Ectodermal cell (in vitro differentiated cells): ENCODE results near the gene IL2RA.

Experiments
- H3K27ac ChIP-seq: 2 replicates; pipeline ENCODE4 v1.7.0; 2013; ENCODE audit warnings: mild to moderate bottlenecking, low read depth, low read length; ENCODE audit not compliant: insufficient read depth, poor library complexity, severe bottlenecking
- H3K27me3 ChIP-seq: 2 replicates; pipeline ENCODE4 v1.7.0; 2013; ENCODE audit warnings: mild to moderate bottlenecking, low read length; ENCODE audit not compliant: insufficient read depth, control insufficient read depth, poor library complexity, severe bottlenecking
- H3K36me3 ChIP-seq: one replicate; pipeline ENCODE4 v1.7.0; 2013; ENCODE audit warnings: low read length; ENCODE audit not compliant: control insufficient read depth, insufficient read depth
- H3K4me1 ChIP-seq: one replicate; pipeline ENCODE4 v1.7.0; 2013; ENCODE audit warnings: low read length; ENCODE audit not compliant: control insufficient read depth, insufficient read depth
- H3K4me3 ChIP-seq: 2 replicates; pipeline ENCODE4 v1.7.0; 2013; ENCODE audit warnings: low read depth, low read length, control low read depth; ENCODE audit not compliant: insufficient read depth
- H3K9me3 ChIP-seq: 2 replicates; pipeline ENCODE4 v1.7.0; 2013; ENCODE audit warnings: mild to moderate bottlenecking, low read length, moderate library complexity; ENCODE audit not compliant: control insufficient read depth
- WGBS, 2 experiments: methylation state at CpG; one replicate each; pipeline ENCODE4 v1.1.7; 2013; ENCODE audit warnings: missing lambda C conversion rate in 2 of 2; 5-methylcytosine and 5-hydroxymethylcytosine counted together

The IL2RA gene

DNA sequence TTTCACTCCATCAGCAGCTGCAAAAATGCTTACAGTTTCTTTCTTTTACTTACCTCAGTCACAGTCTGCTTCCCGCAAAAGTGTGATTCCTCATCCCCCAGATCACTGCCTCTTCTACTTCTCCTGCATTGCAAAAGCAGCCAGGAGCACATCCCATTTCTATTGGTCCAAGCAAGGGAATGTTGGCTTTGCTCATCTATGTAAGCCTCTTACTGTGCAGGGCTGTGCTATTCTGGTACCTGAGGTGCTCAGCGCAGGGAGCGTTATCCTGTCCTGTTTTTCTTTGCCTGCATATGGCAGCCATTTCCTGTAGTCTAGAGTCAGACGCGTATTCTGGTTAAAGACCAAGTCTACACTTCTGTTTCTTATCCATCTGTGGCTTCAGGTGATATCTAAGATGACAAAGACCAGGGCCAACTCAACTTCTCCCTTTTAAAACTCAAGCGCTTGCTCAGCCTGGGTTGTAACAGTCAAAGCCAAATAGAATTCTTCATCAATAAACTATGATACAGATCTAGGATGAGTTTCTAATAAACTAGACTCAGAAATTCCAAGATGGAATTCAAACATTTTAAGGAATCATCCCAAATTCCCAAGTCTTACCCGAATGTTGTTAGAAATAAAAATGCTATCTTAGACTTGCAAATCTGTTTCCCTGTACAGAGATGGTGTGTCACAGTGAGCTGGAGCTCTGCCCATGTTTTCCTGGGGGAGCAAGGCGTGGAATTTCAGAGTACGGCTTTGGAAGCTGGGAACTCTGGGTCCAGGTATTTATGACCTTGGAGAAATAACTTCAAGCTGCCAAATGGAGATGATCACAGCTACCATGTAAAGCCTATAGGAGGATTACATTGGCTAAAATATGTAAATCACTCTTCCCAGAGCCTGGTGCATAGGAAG lies 20.6 kb upstream of the IL2RA start:
- peaks cover 3% of the 10 kb centered on the region for H3K4me1 ChIP-seq
- no peaks in the 10 kb centered on the region for H3K9me3 ChIP-seq
- no peaks in the 10 kb centered on the region for H3K36me3 ChIP-seq
- H3K4me3 ChIP-seq, result no peak overlapping the region
- 96 to 97% methylated on average over 9 of the region's 9 CpGs for WGBS, 2 experiments
- no peaks in the 10 kb centered on the region for H3K27me3 ChIP-seq
- no peak overlapping the region for H3K27ac ChIP-seq

DNA sequence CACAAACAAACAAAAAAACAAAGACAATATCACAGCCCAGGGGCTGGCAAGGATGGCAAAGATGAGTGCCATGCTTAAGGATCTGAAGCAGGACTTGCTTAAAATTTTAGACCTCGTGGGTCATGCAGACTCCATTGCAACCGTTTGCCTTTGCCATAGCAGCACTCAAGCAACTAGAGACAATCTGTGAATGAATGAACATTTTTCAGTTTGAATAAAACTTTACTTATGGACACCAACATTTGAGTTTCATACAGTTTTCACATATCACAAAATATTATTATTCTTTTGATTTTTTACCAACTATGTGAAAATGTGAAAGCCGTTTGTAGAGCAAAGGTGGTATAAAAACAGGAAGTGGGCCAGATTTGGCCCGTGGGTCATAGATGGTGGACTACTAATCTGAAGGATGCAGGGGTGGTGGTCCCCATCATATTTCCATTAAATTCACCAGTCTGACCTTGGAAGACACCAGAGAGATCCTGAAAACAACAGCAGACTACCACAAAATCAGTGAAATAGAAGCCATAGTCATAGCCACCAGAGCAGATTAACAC lies 18.3 kb upstream of the IL2RA start:
- WGBS, 2 experiments, result 93% methylated on average over 4 of the region's 4 CpGs
- H3K36me3 ChIP-seq, result no peaks in the 10 kb centered on the region
- H3K27me3 ChIP-seq, result no peaks in the 10 kb centered on the region
- H3K4me3 ChIP-seq, result no peak overlapping the region
- H3K9me3 ChIP-seq, result no peaks in the 10 kb centered on the region
- peaks cover 3% of the 10 kb centered on the region for H3K4me1 ChIP-seq
- no peak overlapping the region for H3K27ac ChIP-seq

DNA sequence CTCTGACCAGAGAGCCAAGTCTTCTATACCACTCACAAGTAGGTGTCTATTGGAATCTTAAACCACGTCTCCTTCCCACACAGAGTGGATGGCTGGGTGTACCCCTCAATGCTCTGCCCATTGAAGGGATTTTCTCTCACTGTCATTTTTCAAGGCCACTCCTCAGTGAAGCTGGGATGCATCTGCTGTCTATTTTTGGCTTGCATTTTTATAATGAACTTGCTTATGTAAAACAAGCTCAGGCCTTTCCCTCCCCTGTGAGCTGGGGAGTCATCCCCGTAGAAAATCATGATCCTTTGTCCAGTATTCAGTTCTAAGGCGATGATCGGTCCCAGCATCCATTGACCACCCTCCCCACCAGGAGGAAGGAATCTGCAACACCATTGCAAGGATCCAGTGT lies 16.9 kb upstream of the IL2RA start:
- no peaks in the 10 kb centered on the region for H3K36me3 ChIP-seq
- peaks cover 3% of the 10 kb centered on the region for H3K4me1 ChIP-seq
- H3K27ac ChIP-seq, result no peak overlapping the region
- no peaks in the 10 kb centered on the region for H3K27me3 ChIP-seq
- 84 to 94% methylated on average over 4 of the region's 4 CpGs for WGBS, 2 experiments
- H3K9me3 ChIP-seq, result no peaks in the 10 kb centered on the region
- H3K4me3 ChIP-seq, result no peak overlapping the region

DNA sequence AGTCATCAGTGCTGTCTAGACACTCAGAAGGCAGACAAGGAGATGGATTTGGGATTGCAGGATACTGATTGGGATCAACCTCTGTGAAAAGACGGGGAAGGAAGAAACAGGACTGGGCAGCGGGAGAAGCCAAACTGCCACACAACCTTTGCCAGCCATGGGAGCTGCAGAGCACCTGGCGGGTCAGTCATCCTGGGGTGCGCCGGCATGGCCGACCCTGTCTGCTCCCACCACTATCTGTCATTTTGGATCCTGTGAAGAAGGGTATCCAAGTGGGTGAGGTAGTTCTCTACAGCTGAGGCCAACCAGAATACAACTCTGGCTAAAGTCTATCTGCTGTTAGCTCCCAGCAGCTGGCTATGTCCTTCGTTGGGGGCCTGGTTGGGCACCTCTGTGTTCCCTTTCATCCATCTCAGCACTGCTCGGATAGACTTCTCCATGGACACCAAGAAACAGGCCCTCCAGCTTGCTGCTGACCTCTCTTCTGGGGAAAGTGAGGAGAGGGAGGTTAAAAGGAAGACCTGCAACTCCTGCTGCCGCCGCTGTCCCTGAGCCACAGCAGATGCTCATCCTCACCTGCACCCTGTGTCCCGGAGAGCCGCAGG lies 15.0 kb upstream of the IL2RA start:
- no peak overlapping the region for H3K27ac ChIP-seq
- H3K9me3 ChIP-seq, result no peaks in the 10 kb centered on the region
- no peaks in the 10 kb centered on the region for H3K27me3 ChIP-seq
- no peak overlapping the region for H3K4me3 ChIP-seq
- WGBS, 2 experiments, result 89 to 91% methylated on average over 12 of the region's 12 CpGs
- no peaks in the 10 kb centered on the region for H3K4me1 ChIP-seq
- no peaks in the 10 kb centered on the region for H3K36me3 ChIP-seq

DNA sequence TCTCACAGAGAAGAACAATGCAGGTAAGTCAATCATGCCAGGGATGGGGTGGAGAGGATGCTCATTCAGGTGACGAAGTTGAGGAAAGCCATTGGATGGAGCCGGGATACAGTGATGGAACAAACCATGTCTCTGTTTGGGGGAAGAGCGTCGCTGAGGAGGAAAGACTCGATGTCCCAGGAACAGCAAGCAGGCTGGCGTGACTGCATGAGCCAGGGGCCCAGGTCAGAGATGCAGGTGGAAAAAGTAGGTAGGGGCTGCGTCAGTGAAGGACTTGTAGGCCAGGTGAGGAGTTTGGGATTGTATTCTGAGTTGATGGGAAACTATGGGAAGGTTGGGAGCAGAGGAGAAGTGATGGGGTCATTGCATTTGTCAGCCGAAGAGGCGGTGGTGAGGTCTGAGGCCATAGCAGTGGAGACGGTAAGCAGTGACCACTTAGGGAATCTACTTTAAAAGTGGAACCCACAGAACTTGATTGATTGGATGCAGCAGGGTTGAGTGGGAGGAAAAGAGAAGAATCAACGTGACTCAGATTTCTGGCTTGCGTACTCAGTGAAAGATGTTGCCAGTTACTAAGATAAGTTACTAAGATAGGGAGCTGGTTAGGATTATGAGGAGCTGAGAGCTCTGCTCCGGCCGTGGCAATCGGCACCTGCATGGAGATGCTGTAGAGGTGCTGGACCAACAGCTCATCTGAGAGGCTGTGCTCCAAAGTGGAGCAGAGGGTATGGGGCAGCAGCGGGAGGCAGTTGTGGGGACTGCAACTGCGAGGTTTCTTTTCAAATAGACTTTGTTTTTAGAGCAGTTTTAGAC lies 12.5 kb upstream of the IL2RA start:
- Histone ChIP-seq H3K9me3 (no peaks in the 10 kb centered on the region), H3K4me1 (no peaks in the 10 kb centered on the region), H3K27me3 (no peaks in the 10 kb centered on the region), H3K27ac (no peak overlapping the region), H3K4me3 (no peak overlapping the region), H3K36me3 (no peaks in the 10 kb centered on the region)
- WGBS, 2 experiments, result 86 to 87% methylated on average over 17 of the region's 17 CpGs

DNA sequence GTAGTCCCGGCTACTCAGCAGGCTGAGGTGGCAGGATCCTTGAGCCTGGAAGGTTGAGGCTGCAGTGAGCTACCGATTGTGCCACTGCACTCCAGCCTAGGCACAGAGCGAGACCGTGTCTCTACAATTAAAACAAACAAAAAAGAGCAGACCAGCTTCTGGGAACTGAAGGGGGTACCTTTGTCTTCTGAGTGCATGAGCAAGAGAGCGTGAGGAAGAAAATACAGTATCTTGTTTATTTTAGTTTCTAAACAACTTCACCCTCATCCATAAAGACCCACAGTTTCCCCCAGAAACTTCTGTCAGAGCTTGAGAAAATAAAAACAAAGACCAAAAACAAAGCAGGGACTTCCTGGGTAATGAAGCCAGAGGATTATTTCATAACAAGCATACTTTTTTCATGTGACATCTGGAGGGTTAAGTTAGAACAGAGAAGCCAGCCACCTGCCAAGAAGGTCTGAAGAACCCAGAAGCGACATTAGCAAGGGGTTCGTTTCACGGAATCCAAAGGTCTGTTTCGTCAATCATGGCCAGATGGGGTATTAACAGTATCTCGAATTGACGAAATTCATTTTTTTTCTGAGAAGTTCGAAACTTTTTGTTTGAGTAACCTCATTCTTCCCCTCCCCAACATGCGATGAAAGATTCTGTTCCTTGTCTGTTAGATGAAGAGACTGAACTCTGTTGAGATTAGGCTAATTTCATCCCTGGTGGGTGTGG lies 10.2 kb upstream of the IL2RA start:
- no peak overlapping the region for H3K4me3 ChIP-seq
- H3K36me3 ChIP-seq, result no peaks in the 10 kb centered on the region
- no peaks in the 10 kb centered on the region for H3K9me3 ChIP-seq
- H3K27ac ChIP-seq, result no peak overlapping the region
- no peaks in the 10 kb centered on the region for H3K4me1 ChIP-seq
- 87 to 91% methylated on average over 11 to 13 of the region's 13 CpGs for WGBS, 2 experiments
- H3K27me3 ChIP-seq, result no peaks in the 10 kb centered on the region

DNA sequence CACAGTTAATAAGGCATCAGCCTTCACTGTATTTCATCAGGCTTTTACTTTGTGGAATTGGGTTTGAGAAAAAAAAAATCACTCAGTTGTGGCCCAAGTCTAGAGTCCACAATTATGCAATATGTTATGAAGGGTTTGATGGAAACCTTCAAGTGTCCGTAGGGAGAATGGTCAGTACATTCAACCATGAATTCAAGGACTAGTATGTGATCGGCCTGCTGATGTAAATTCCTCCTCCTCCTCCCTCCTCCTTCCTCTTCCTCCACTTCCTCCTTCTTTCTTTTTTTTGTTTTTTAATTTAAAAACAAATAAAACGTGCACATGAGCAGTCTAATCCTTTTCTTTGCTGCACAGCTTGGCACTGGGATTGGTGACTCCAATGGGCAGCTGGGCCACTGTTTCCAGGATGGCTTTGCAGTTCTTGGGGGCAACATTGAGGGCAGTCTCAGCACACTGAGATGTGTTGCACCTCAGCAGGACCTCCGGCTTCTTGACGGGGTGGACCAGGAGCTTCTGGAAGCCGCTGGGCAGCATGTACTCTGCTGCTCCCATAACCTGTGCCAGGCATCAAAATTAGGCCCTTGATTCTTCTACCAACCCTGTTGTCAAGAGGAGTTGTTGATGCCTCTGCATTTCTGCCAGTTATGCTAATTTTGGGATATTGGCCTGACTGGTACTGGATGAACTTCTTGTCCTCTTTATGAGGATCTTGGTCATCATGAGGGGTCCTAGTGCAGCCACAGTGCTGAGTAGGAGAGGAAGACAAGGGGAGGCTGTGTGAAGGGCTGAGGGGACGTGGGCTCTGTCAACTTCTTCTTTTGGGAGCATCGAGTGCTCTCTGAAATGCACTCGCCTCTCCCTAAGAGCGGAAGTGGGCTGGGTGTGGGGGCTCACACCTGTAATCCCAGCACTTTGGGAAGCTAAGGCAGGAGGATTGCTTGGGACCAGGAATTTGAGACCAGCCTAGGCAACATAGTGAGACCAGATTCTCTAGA lies 9.3 kb upstream of the IL2RA start:
- H3K36me3 ChIP-seq, result no peaks in the 10 kb centered on the region
- H3K27ac ChIP-seq, result no peak overlapping the region
- 90% methylated on average over 10 of the region's 10 CpGs for WGBS, 2 experiments
- no peak overlapping the region for H3K4me3 ChIP-seq
- no peaks in the 10 kb centered on the region for H3K4me1 ChIP-seq
- no peaks in the 10 kb centered on the region for H3K27me3 ChIP-seq
- H3K9me3 ChIP-seq, result no peaks in the 10 kb centered on the region

DNA sequence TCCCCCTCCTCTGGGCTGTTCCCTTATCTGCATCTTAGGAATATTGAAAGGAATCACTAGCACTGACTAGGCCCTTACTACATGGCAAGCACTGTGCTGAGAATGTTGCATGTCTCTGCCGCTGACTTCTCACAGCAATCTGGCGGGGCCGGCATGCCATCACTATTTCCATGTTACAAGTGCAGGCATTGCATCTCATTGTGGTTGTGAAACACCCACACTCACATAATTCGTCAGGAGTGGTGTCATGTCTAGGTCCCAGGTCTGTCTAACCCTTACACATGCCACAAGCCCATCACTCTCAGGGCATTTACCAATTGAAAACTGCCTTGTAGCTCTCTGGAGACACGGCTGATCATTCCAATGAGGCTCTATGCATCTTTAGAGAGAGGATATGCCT lies 8.5 kb upstream of the IL2RA start:
- 91 to 92% methylated on average over 5 of the region's 5 CpGs for WGBS, 2 experiments
- no peaks in the 10 kb centered on the region for H3K9me3 ChIP-seq
- H3K4me1 ChIP-seq, result no peaks in the 10 kb centered on the region
- H3K27ac ChIP-seq, result no peak overlapping the region
- H3K36me3 ChIP-seq, result no peaks in the 10 kb centered on the region
- no peak overlapping the region for H3K4me3 ChIP-seq
- H3K27me3 ChIP-seq, result no peaks in the 10 kb centered on the region
